T-helper 17 cell (primary cell): ENCODE measurements around the gene FNBP1. TPM values are rescaled to one million over a fixed set of nuclear protein-coding genes. Genes with fewer than 3 reads are reported as not detected.
"Not testable (repeated sequence)": the region's sequence is repeated elsewhere in the genome, so short reads cannot be mapped to it uniquely, and the experiment has no call there.

Source experiments
- ATAC-seq: fragments of 150-1000 bp; cut with Tn5 transposase; 2 replicates; pipeline ENCODE4 v1.10.0; 2021; ENCODE audit warnings: mild to moderate bottlenecking, moderate library complexity
- DNase-seq, 3 donors: peaks; one replicate each; pipeline versions ENCODE4 v3.0.0 to v3.0.0-alpha.2; 2020 to 2021
- H3K9me3 ChIP-seq: one replicate; pipeline ENCODE4 v1.7.0; 2013; ENCODE audit warnings: low read length, mild to moderate bottlenecking; ENCODE audit not compliant: control insufficient read depth, poor library complexity, severe bottlenecking
- H3K27ac Mint-ChIP-seq: one replicate; pipeline ENCODE4 v1.8.0; 2022; ENCODE audit warnings: mild to moderate bottlenecking, moderate library complexity, mixed read lengths
- H3K27me3 Mint-ChIP-seq: one replicate; pipeline ENCODE4 v1.8.0; 2022; ENCODE audit warnings: mixed read lengths
- H3K36me3 Mint-ChIP-seq: one replicate; pipeline ENCODE4 v1.8.0; 2022; ENCODE audit warnings: low read depth, mixed read lengths
- H3K4me1 Mint-ChIP-seq: one replicate; pipeline ENCODE4 v1.8.0; 2022; ENCODE audit warnings: mild to moderate bottlenecking, mixed read lengths
- H3K4me3 Mint-ChIP-seq: one replicate; pipeline ENCODE4 v1.8.0; 2022; ENCODE audit warnings: mild to moderate bottlenecking, moderate library complexity, mixed read lengths
- total RNA-seq, 4 donors: library from RNA in 2 of 4; stranded (reverse) in 2 of 4; gene quantifications; one replicate each; pipeline ENCODE4 v1.2.3 and lab custom pipeline; 2022 to 2026

Gene FNBP1
- total RNA-seq, 2 donors from 2014 or later, result 219 to 221 TPM

DNA sequence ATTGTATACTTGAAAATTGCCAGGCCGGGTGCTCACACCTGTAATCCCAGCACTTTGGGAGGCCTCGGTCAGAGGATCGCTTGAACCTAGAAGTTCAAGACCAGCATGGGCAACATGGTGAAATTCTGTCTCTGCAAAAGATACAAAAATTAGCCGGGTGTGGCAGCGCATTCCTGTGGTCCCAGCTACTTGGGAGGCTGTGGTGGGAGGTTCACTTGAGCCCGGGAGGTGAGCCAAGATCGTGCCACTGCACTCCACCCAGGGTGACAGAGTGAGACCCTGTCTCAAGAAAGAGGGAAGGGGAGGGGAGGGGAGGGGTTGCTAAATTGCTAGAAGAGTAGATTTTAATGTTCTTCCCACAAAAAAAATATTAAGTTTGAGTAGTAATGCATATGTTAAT lies 53.2 kb downstream of the FNBP1 start:
- H3K27me3 Mint-ChIP-seq, result no peaks in the 10 kb centered on the region
- peak overlapping the region; percentile 58 for H3K4me3 Mint-ChIP-seq
- peaks cover 48% of the 10 kb centered on the region for H3K4me1 Mint-ChIP-seq
- ATAC-seq (no peak), DNase-seq (no peak)
- peaks cover 13% of the 10 kb centered on the region for H3K36me3 Mint-ChIP-seq
- H3K9me3 ChIP-seq, result no peaks in the 10 kb centered on the region
- peak overlapping the region; percentile 93 for H3K27ac Mint-ChIP-seq

DNA sequence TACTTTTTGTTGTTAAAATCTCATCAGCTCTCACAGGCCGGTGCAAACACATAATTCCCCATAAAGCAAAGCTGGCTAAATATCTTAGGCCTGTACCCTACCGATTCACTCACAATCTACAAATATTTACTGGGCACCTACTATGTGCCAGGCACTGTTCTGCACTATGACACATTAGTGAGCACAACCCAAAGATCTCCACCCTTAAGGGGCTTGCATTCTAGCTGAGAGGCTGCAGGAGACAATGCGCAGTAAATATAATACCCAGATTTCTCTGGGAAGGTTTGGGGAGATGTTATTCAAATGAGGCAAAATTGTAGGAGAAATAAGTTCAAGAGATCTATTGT lies 53.7 kb downstream of the FNBP1 start:
- peak overlapping the region; percentile 93 for H3K27ac Mint-ChIP-seq
- peaks cover 49% of the 10 kb centered on the region for H3K4me1 Mint-ChIP-seq
- DNase-seq (no peak), ATAC-seq (no peak)
- no peaks in the 10 kb centered on the region for H3K27me3 Mint-ChIP-seq
- no peaks in the 10 kb centered on the region for H3K9me3 ChIP-seq
- peaks cover 14% of the 10 kb centered on the region for H3K36me3 Mint-ChIP-seq
- peak overlapping the region; percentile 58 for H3K4me3 Mint-ChIP-seq

DNA sequence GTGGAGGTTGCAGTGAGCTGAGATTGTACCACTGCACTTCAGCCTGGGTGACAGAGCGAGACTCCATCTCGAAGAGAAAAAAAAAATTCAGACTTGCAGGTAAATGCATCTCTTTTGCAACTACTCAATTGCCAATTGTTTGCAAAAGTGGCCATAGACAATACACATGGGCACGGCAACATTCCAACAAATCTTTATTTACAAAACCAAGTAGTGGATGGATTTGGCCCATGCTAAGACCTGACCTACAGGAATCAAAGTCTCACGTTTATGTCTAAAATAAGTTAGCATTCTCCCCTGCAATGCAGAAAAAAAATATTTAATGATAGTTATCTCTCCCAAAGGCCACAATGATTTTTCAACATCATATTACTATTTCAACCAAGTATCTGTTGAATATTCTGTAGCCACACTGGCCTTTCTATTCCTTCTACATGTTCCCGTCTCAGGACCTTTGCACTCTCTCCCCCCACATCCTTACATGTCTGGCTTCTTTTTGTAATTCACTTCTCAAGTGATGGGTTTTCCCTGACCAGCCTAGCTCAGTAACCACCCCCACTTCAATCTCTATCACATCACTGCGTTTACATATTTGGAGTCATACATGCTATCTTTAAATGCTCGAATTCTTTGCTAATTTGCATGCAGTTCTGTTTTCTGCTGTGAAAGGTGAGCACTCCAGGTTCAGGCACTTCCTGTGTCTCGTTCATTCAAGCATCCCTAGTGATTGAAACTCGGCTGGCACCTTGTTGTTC lies 54.2 kb downstream of the FNBP1 start:
- peaks cover 10% of the 10 kb centered on the region for H3K36me3 Mint-ChIP-seq
- peak overlapping the region; percentile 93 for H3K27ac Mint-ChIP-seq
- H3K9me3 ChIP-seq, result no peaks in the 10 kb centered on the region
- peaks cover 47% of the 10 kb centered on the region for H3K4me1 Mint-ChIP-seq
- H3K4me3 Mint-ChIP-seq, result peak overlapping the region; percentile 58
- DNase-seq (no peak), ATAC-seq (peak; percentile 68)
- no peaks in the 10 kb centered on the region for H3K27me3 Mint-ChIP-seq

DNA sequence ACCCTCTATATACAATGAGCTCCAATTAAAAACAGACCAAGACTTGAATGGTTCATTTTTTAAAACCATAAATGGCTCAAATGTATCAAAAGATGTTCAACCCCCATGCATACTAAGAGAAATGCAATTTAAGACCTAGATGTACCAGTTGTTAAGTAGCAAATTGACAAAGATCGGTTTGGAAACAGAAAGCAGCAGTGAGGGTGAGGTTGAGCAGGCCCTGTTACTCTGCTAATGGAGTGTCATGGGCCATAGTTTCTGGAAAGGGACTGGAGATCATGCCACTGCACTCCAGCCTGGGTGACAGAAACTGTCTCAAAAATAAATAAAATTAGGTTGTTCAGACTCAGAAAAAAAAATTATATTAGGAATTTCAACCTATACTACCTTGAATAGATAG lies 55.0 kb downstream of the FNBP1 start:
- H3K4me3 Mint-ChIP-seq, result peak overlapping the region; percentile 31
- ATAC-seq (no peak), DNase-seq (no peak)
- no peaks in the 10 kb centered on the region for H3K9me3 ChIP-seq
- H3K27ac Mint-ChIP-seq, result peak overlapping the region; percentile 93
- H3K36me3 Mint-ChIP-seq, result peaks cover 10% of the 10 kb centered on the region
- peaks cover 48% of the 10 kb centered on the region for H3K4me1 Mint-ChIP-seq
- no peaks in the 10 kb centered on the region for H3K27me3 Mint-ChIP-seq

DNA sequence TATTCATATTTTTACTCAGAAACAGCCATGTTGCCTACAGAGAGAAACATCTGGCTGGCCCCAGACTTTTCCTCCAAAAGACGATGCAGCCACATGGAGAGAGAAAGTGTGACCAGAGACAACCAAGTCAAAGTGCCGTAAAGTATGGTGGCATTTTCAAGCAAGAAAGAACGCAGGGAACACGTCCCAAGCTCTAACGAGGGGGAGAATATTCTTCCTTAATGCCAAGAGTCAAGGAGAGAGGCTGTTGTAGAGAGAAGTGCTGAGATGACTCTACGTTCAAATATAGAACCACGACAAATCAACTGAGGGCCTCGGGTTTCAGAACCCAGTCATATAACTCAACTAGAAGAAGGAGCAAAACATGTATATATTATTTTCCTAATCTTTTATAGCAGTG lies 55.9 kb downstream of the FNBP1 start:
- peak overlapping the region; percentile 93 for H3K27ac Mint-ChIP-seq

DNA sequence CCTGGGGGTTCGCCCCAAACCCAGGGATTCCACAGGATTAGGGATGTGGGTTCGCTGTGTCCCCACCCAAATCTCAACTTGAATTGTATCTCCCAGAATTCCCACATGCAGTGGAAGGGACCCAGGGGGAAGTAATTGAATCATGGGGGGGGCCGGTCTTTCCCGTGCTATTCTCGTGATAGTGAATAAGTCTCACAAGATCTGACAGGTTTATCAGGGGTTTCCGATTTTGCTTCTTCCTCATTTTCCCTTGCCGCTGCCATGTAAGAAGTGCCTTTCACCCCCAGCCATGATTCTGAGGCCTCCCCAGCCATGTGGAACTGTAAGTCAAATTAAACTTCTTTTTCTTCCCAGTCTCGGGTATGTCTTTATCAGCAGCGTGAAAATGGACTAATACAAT lies 58.4 kb downstream of the FNBP1 start:
- Mint-ChIP-seq H3K4me1 (peaks cover 41% of the 10 kb centered on the region), H3K27ac (peak overlapping the region; percentile 93), H3K4me3 (peak overlapping the region; percentile 19)
- ATAC-seq, H3K27me3 Mint-ChIP-seq, H3K36me3 Mint-ChIP-seq, H3K9me3 ChIP-seq, DNase-seq: not testable (repeated sequence)

More for the DNA sequence above, 55.9 kb downstream of the FNBP1 start:
- H3K4me1 Mint-ChIP-seq, result peaks cover 46% of the 10 kb centered on the region
- H3K4me3 Mint-ChIP-seq, result peak overlapping the region; percentile 74
- ATAC-seq (no peak), DNase-seq (no peak)
- peaks cover 10% of the 10 kb centered on the region for H3K36me3 Mint-ChIP-seq
- H3K9me3 ChIP-seq, result no peaks in the 10 kb centered on the region
- no peaks in the 10 kb centered on the region for H3K27me3 Mint-ChIP-seq

DNA sequence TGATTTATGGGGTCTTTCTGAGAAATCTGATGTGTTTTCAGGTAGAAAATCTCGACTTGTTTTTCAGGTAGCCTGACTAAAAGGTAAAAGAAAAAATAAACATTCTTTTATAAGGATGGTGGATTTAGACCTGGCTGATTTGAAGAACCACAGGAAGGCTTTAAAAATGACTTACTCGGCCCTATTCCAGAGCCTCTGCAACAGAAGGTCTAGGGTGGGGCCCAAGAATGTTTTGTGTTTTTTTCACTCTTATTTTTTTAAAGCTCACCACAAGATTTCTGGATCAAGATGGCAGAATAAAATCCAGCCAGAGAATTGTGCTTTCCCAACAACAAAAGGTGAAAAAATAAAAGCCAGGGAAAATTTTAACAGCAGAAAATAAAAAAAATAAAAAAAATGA lies 59.1 kb downstream of the FNBP1 start:
- H3K4me3 Mint-ChIP-seq, result no peak overlapping the region
- H3K36me3 Mint-ChIP-seq, result peaks cover 8% of the 10 kb centered on the region
- H3K9me3 ChIP-seq, result no peaks in the 10 kb centered on the region
- H3K27ac Mint-ChIP-seq, result peak overlapping the region; percentile 93
- no peak for ATAC-seq
- H3K27me3 Mint-ChIP-seq, result no peaks in the 10 kb centered on the region
- no peak for DNase-seq
- H3K4me1 Mint-ChIP-seq, result peaks cover 35% of the 10 kb centered on the region

DNA sequence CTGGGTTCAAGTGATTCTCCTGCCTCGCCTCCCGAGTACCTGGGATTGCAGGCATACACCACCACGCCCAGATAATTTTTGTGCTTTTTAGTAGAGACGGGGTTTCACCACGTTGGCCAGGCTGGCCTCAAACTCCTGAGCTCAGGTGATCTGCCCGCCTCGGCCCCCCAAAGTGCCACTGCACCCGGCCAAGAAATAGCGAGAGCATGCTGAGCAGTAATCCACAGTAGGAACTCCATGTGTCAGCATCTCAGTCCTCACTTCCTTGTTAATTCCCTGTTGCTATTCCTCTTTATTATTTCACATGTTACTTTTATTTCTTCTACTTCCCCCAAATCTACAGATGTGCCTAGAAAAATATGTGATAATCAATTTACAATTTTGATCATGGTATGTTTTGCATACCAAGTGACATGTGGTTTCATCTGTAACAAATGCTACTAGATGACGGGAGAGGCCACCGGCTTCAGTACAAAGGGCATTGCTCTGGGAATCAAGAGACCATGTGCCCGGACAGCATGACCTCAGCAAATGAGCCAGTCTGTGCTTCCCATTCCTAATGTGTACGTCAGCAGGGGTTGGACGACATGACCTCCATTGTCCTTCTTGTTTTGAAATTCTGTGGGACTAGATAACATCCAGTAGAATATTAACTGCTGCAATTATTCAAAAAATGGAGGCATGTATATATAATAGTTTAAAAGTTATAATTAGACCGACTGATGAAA lies 61.6 kb downstream of the FNBP1 start:
- Mint-ChIP-seq H3K27ac (peak overlapping the region; percentile 66), H3K36me3 (peaks cover 10% of the 10 kb centered on the region), H3K4me1 (peaks cover 28% of the 10 kb centered on the region), H3K4me3 (peak overlapping the region; percentile 31), H3K27me3 (no peaks in the 10 kb centered on the region)
- DNase-seq (peak in 1 of 3 donors; percentile 2), ATAC-seq (no peak)
- H3K9me3 ChIP-seq, result no peaks in the 10 kb centered on the region

DNA sequence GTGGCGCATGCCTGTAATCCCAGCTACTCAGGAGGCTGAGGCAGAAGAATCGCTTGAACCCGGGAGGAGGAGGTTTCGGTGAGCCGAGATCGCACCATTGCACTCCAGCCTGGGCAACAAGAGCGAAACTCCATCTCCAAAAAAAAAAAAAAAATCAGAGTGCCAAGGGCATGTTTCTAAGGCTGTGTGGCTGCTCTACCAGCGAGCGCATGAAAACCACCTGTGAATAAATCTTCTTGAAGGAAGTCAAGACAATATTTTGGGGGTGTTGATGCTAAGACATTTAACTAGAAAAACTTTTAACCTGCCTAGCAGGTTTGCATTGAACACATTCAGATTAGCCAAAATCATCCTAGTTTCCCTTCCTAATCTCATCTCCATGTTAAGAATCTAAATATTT lies 62.8 kb downstream of the FNBP1 start:
- H3K27me3 Mint-ChIP-seq, H3K9me3 ChIP-seq, DNase-seq, H3K4me3 Mint-ChIP-seq, ATAC-seq: not testable (repeated sequence)
- Mint-ChIP-seq H3K36me3 (peaks cover 10% of the 10 kb centered on the region), H3K4me1 (peaks cover 25% of the 10 kb centered on the region), H3K27ac (peak overlapping the region; percentile 66)

DNA sequence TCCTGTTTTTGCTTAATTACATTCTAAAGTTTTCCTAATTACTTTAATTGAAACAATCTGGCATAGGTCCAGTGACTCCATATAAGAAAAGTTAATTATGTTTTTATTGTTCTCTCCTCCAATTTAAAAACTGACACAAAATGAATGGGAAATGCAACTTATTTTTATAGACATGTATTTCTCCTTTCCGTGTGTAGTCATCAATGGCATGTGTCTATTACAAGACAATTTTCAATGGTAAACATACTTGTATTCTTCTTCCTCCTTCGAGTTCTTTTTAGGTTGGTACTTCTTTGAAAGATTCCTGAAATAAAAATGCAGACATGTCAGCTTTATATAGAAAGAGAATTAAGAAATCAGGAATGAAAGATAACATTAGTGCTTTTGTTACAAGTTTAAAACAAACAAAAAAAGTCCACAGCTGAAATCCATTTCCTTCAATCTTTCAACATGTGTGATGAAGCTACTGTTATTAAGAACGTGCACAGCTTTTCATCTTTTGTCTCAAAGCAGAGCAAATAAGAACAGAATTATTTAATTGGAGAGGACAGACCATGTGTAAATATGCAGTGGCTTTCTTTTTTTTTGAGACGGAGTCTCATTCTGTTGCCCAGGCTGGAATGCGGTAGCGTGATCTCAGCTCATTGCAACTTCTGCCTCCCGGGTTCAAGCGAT lies 63.8 kb downstream of the FNBP1 start:
- H3K27ac Mint-ChIP-seq, result peak overlapping the region; percentile 66
- no peak overlapping the region for H3K4me3 Mint-ChIP-seq
- ATAC-seq (no peak), DNase-seq (no peak)
- no peaks in the 10 kb centered on the region for H3K9me3 ChIP-seq
- H3K4me1 Mint-ChIP-seq, result peaks cover 19% of the 10 kb centered on the region
- peaks cover 6% of the 10 kb centered on the region for H3K36me3 Mint-ChIP-seq
- H3K27me3 Mint-ChIP-seq, result no peaks in the 10 kb centered on the region

DNA sequence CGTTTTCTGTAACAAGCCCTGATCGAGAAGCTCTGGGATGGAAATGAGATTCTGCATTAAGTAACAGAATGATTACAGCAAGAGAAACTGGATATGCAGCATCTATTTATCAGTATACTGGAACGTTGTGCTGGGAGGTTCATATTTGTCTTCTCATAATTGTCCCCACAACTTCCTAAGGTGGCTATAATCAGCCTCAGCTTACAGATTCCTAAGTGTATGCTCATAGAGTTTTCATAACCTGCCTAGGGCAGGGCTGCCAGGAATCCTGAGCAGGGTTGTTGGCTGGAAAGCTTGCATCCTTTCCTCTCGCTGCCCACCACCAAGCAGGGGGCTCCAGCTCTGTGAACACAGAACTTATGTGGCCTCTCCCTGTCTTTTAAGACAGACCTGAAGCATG lies 70.2 kb downstream of the FNBP1 start:
- Mint-ChIP-seq H3K36me3 (peaks cover 3% of the 10 kb centered on the region), H3K27me3 (no peaks in the 10 kb centered on the region), H3K27ac (peak overlapping the region; percentile 85), H3K4me1 (peaks cover 6% of the 10 kb centered on the region), H3K4me3 (peak overlapping the region; percentile 66)
- DNase-seq (no peak), ATAC-seq (no peak)
- no peaks in the 10 kb centered on the region for H3K9me3 ChIP-seq

DNA sequence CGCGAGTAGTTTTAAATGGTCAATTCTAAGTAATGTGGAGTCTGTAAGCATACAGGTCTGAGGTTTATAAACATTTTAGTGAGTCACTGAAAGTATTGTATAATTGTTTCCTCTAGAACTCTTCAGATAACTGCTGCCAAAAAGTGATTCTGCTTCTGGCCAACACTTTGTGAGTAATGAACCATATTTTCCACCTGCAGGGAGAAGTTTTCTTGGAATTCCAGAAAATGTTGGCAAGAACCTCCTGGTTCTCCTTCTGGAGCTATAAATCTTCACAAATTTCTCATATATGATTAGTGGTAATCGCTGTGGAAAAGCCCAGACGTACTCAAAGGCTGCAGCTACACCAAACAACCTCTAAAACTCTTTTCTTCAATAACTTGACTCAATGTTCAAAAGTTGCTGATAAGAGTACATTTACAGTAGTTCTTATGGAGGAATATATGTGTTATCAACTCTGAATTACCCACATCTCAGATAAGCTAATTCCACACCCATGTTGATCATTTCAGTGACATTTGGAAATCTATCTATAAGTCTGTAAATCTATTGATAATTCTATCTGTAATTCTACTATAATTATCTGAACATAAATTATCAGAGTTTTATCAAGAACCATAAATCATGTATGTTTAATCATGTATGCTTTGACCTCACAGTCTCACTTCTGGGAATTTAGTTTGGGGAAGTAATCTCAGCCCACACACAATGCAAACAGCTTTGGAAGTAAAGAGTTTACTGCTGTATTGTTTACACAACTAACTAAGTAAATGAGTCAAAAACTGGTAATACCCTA lies 74.1 kb downstream of the FNBP1 start:
- DNase-seq, result no peak
- H3K4me3 Mint-ChIP-seq, result no peak overlapping the region
- H3K36me3 Mint-ChIP-seq, result peaks cover 11% of the 10 kb centered on the region
- H3K4me1 Mint-ChIP-seq, result peaks cover 25% of the 10 kb centered on the region
- H3K9me3 ChIP-seq, result no peaks in the 10 kb centered on the region
- no peak for ATAC-seq
- H3K27me3 Mint-ChIP-seq, result no peaks in the 10 kb centered on the region
- H3K27ac Mint-ChIP-seq, result peak overlapping the region; percentile 99
